Uterus (tissue), 2 donors: ENCODE measurements around the gene AGAP4.
"Not testable (repeated sequence)": the region's sequence is repeated elsewhere in the genome, so short reads cannot be mapped to it uniquely, and the experiment has no call there.

ENCODE experiments used
- POLR2A ChIP-seq, 2 donors: fragments of 450-650 bp; IDR thresholded peaks; one replicate each; pipeline ENCODE4 v1.6.1; 2016; ENCODE audit warnings: antibody characterized with exemption in 2 of 2, mild to moderate bottlenecking in 1 of 2, moderate library complexity in 1 of 2
- TF ChIP-seq, protein P1 (sequence below), 4 experiments: fragments of 200-600 bp in 2 of 4; fragments of 450-650 bp in 2 of 4; sonication (generic) in 2 of 4; IDR thresholded peaks; one replicate each; pipeline ENCODE4 v1.5.1; 2016 to 2019; ENCODE audit warnings: antibody characterized with exemption in 4 of 4, mild to moderate bottlenecking in 2 of 4, moderate library complexity in 1 of 4

DNA sequence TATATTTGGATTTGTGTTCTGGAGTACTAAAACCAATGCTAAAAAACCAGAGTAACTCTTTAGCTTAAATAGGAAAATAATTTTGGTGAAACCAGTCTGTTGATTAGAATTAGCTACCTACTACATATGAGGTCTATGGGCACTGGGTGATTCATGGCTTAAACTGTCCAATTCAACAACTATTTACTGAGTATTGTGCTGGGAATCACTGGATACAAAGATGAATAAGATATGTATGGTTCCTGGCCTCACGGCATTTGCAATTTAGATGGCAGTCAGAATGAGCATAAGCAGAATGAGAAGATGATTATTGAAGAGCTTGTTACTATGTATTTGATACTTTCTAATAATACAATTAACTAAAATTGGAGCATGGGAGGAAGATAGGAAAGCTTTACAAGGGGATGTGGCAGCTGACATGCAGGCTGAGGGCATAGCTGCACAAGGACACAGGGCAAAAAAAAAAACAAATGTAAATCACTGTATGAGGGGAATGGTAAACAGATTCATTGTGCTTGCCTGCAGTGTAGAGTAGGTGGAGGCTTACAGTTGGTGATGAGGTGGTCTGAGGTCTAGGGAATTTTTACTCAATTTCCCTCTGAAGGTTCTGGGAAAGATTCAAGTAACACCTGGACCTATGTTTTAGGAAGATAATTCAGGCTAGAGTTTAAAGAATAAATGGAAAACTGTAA lies 42.4 kb upstream of the AGAP4 start:
- TF ChIP-seq, protein P1, sequence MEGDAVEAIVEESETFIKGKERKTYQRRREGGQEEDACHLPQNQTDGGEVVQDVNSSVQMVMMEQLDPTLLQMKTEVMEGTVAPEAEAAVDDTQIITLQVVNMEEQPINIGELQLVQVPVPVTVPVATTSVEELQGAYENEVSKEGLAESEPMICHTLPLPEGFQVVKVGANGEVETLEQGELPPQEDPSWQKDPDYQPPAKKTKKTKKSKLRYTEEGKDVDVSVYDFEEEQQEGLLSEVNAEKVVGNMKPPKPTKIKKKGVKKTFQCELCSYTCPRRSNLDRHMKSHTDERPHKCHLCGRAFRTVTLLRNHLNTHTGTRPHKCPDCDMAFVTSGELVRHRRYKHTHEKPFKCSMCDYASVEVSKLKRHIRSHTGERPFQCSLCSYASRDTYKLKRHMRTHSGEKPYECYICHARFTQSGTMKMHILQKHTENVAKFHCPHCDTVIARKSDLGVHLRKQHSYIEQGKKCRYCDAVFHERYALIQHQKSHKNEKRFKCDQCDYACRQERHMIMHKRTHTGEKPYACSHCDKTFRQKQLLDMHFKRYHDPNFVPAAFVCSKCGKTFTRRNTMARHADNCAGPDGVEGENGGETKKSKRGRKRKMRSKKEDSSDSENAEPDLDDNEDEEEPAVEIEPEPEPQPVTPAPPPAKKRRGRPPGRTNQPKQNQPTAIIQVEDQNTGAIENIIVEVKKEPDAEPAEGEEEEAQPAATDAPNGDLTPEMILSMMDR (IDR thresholded peaks at IDR 0.05) = not testable (repeated sequence)
- not testable (repeated sequence) for TF ChIP-seq POLR2A (IDR thresholded peaks at IDR 0.05)
